Mesothelial cell of epicardium (in vitro differentiated cells): Measurements from ENCODE around the gene SFMBT2. TPM values are rescaled to one million over a fixed set of nuclear protein-coding genes. Genes with fewer than 3 reads are reported as not detected.

ENCODE experiments used
- DNase-seq, 2 experiments: peaks; one replicate each; pipeline ENCODE4 v3.0.0; 2021; ENCODE audit warnings: low spot score in 2 of 2; ENCODE audit not compliant: unreplicated experiment in 2 of 2
- H3K27ac Mint-ChIP-seq: 2 replicates; pipeline ENCODE4 v1.8.0; 2021; ENCODE audit warnings: mixed read lengths
- H3K27me3 Mint-ChIP-seq: 2 replicates; pipeline ENCODE4 v1.8.0; 2021; ENCODE audit warnings: low read depth, mixed read lengths
- H3K36me3 Mint-ChIP-seq: 2 replicates; pipeline ENCODE4 v1.8.0; 2021; ENCODE audit warnings: mixed read lengths
- H3K4me1 Mint-ChIP-seq: 2 replicates; pipeline ENCODE4 v1.8.0; 2021; ENCODE audit warnings: mixed read lengths
- H3K4me3 Mint-ChIP-seq: 2 replicates; pipeline ENCODE4 v1.8.0; 2021; ENCODE audit warnings: mild to moderate bottlenecking, moderate library complexity, mixed read lengths
- H3K9me3 Mint-ChIP-seq: 2 replicates; pipeline ENCODE4 v1.8.0; 2021; ENCODE audit warnings: mixed read lengths
- CTCF ChIP-seq: fragments of 200-600 bp; sonication (generic); IDR thresholded peaks from one replicate; pipeline ENCODE4 v1.5.0; 2021; ENCODE audit warnings: antibody characterized with exemption; ENCODE audit not compliant: unreplicated experiment
- total RNA-seq: library from RNA; stranded (reverse); gene quantifications from 3 replicates; pipeline ENCODE4 v1.2.1, GENCODE V29; 2021

The SFMBT2 gene
- total RNA-seq, 1 donor from 2014 or later: 2.3 TPM

GRCh38 chr10:7359954-7360353, 50.9 kb downstream of the SFMBT2 start:
- Mint-ChIP-seq H3K9me3 (peaks cover 18% of the 10 kb centered on the region), H3K4me1 (no peaks in the 10 kb centered on the region), H3K4me3 (no peak overlapping the region), H3K27ac (no peak overlapping the region), H3K27me3 (peaks cover 76% of the 10 kb centered on the region), H3K36me3 (peaks cover 4% of the 10 kb centered on the region)
- no peak for DNase-seq
- no peak for TF ChIP-seq CTCF

GRCh38 chr10:7359356-7359755, 51.5 kb downstream of the SFMBT2 start:
- H3K27me3 Mint-ChIP-seq: peaks cover 73% of the 10 kb centered on the region
- H3K27ac Mint-ChIP-seq: no peak overlapping the region
- H3K9me3 Mint-ChIP-seq: peaks cover 18% of the 10 kb centered on the region
- H3K4me3 Mint-ChIP-seq: no peak overlapping the region
- DNase-seq: no peak
- peaks cover 4% of the 10 kb centered on the region for H3K36me3 Mint-ChIP-seq
- no peak for TF ChIP-seq CTCF
- H3K4me1 Mint-ChIP-seq: peaks cover 3% of the 10 kb centered on the region

GRCh38 chr10:7357193-7357592, 53.6 kb downstream of the SFMBT2 start:
- TF ChIP-seq CTCF: no peak
- Mint-ChIP-seq H3K27me3 (peaks cover 65% of the 10 kb centered on the region), H3K36me3 (peaks cover 3% of the 10 kb centered on the region), H3K27ac (no peak overlapping the region), H3K4me3 (no peak overlapping the region), H3K4me1 (peaks cover 4% of the 10 kb centered on the region), H3K9me3 (peaks cover 12% of the 10 kb centered on the region)
- no peak for DNase-seq

- no peak for TF ChIP-seq CTCF
- peaks cover 74% of the 10 kb centered on the region for H3K27me3 Mint-ChIP-seq
- H3K4me3 Mint-ChIP-seq: no peak overlapping the region
- no peak for DNase-seq
- H3K9me3 Mint-ChIP-seq: peaks cover 4% of the 10 kb centered on the region
- no peak overlapping the region for H3K27ac Mint-ChIP-seq
- no peaks in the 10 kb centered on the region for H3K36me3 Mint-ChIP-seq
- peaks cover 4% of the 10 kb centered on the region for H3K4me1 Mint-ChIP-seq
These were observed 56.3 kb downstream of the SFMBT2 start for GRCh38 chr10:7354330-7355047.

GRCh38 chr10:7351894-7352293, 58.9 kb downstream of the SFMBT2 start:
- Mint-ChIP-seq H3K36me3 (no peaks in the 10 kb centered on the region), H3K9me3 (no peaks in the 10 kb centered on the region), H3K27ac (no peak overlapping the region), H3K4me1 (peaks cover 4% of the 10 kb centered on the region), H3K4me3 (no peak overlapping the region), H3K27me3 (peaks cover 79% of the 10 kb centered on the region)
- no peak for DNase-seq
- no peak for TF ChIP-seq CTCF
